SK-N-SH (cell line): ENCODE data around the gene TOR4A. TPM values are rescaled to one million over a fixed set of nuclear protein-coding genes. Genes with fewer than 3 reads are reported as not detected.

Source experiments
- CTCF ChIA-PET: fragments of 300-600, 350-600 bp; formaldehyde crosslinking; extraction: SDS; loops from one replicate; lab custom pipeline; 2021; lab: Yijun Ruan, JAX
- POLR2A ChIA-PET: fragments of 350-600 bp; sonication (Branson Sonifier 250); formaldehyde crosslinking; extraction: SDS; loops from one replicate; lab custom pipeline; 2020; ENCODE audit warnings: antibody characterized with exemption, inconsistent platforms; lab: Yijun Ruan, JAX
- DNase-seq: peaks from one replicate; pipeline ENCODE4 v3.0.0; 2012
- H2AFZ ChIP-seq: fragments of 200-600 bp; sonication (generic); 2 replicates; pipeline ENCODE4 v1.8.1; 2016; ENCODE audit warnings: antibody characterized with exemption, mild to moderate bottlenecking, low read depth
- H3F3A ChIP-seq: fragments of 200-600 bp; sonication (generic); replicated peaks from 2 replicates; pipeline ENCODE3; 2016; ENCODE audit warnings: antibody characterized with exemption, mild to moderate bottlenecking; ENCODE audit not compliant: insufficient read depth
- H3K27ac ChIP-seq, 2 experiments: fragments of 200-500 bp in 1 of 2; fragments of 200-600 bp in 1 of 2; sonication (Bioruptor generic) in 1 of 2; sonication (generic), shearing (Covaris generic) in 1 of 2; 2 replicates each; pipeline versions ENCODE4 v1.5.1 to v1.6.1; 2014 to 2016; ENCODE audit warnings: low read depth in 2 of 2, inconsistent platforms in 1 of 2, low read length in 1 of 2, mild to moderate bottlenecking in 1 of 2, mixed read lengths in 1 of 2
- H3K27me3 ChIP-seq: fragments of 200-600 bp; sonication (generic), shearing (Covaris generic); 2 replicates; pipeline ENCODE4 v1.6.1; 2016; ENCODE audit warnings: mixed run types; ENCODE audit not compliant: insufficient read depth
- H3K36me3 ChIP-seq, 2 experiments: fragments of 200-500 bp in 1 of 2; fragments of 200-600 bp in 1 of 2; sonication (Bioruptor generic) in 1 of 2; sonication (generic) in 1 of 2; replicated peaks in 1 of 2; 2 replicates each; pipeline versions ENCODE3 to v1.5.1; 2014 to 2016; ENCODE audit warnings: low read length in 1 of 2, mild to moderate bottlenecking in 1 of 2; ENCODE audit not compliant: insufficient read depth in 2 of 2, control insufficient read depth in 1 of 2
- H3K4me1 ChIP-seq, 2 experiments: fragments of 200-500 bp in 1 of 2; fragments of 200-600 bp in 1 of 2; sonication (Bioruptor generic) in 1 of 2; sonication (generic), shearing (Covaris generic) in 1 of 2; 2 replicates each; pipeline versions ENCODE4 v1.5.1 to v1.6.1; 2014 to 2016; ENCODE audit warnings: low read depth in 1 of 2, low read length in 1 of 2, mixed run types in 1 of 2; ENCODE audit not compliant: insufficient read depth in 2 of 2, control insufficient read depth in 1 of 2
- H3K4me2 ChIP-seq: fragments of 200-600 bp; sonication (generic), shearing (Covaris generic); 2 replicates; pipeline ENCODE4 v1.6.1; 2017; ENCODE audit warnings: mixed run types
- H3K4me3 ChIP-seq, 2 experiments: fragments of 200-500 bp in 1 of 2; fragments of 200-600 bp in 1 of 2; sonication (Bioruptor generic) in 1 of 2; sonication (generic), shearing (Covaris generic) in 1 of 2; 2 replicates each; pipeline versions ENCODE4 v1.5.1 to v1.8.1; 2014 to 2016; ENCODE audit warnings: low read depth in 2 of 2, inconsistent platforms in 1 of 2, low read length in 1 of 2, mild to moderate bottlenecking in 1 of 2, mixed read lengths in 1 of 2, moderate library complexity in 1 of 2
- H3K79me2 ChIP-seq: fragments of 200-600 bp; sonication (generic); 2 replicates; pipeline ENCODE4 v1.8.1; 2017; ENCODE audit warnings: mild to moderate bottlenecking; ENCODE audit not compliant: insufficient read depth
- H3K9ac ChIP-seq: fragments of 200-600 bp; sonication (generic); 2 replicates; pipeline ENCODE4 v1.6.1; 2017; ENCODE audit warnings: mixed run types
- H3K9me2 ChIP-seq: fragments of 200-600 bp; sonication (generic); 2 replicates; pipeline ENCODE4 v1.6.1; 2017; ENCODE audit warnings: mixed run types
- H3K9me3 ChIP-seq: fragments of 200-600 bp; sonication (generic); 2 replicates; pipeline ENCODE4 v1.6.1; 2017; ENCODE audit warnings: mixed run types, mild to moderate bottlenecking, moderate library complexity
- H4K20me1 ChIP-seq: fragments of 200-600 bp; sonication (generic); 2 replicates; pipeline ENCODE4 v1.6.1; 2017; ENCODE audit warnings: mild to moderate bottlenecking, mixed run types; ENCODE audit not compliant: insufficient read depth
- CHD2 ChIP-seq: fragments of 150-350 bp; IDR thresholded peaks from 2 replicates; pipeline ENCODE4 v1.6.1; 2018; ENCODE audit warnings: low read length; ENCODE audit not compliant: partially characterized antibody
- ELF1 ChIP-seq: IDR thresholded peaks from 2 replicates; pipeline ENCODE4 v1.4.0; 2012
- EP300 ChIP-seq, 2 experiments: IDR thresholded peaks; 2 replicates each; pipeline versions ENCODE4 v1.4.0 to v1.6.1; 2012; ENCODE audit warnings: borderline replicate concordance in 1 of 2, low read depth in 1 of 2, low read length in 1 of 2
- FOXJ3 ChIP-seq: sonication (generic); formaldehyde crosslinking; IDR thresholded peaks from 2 replicates; pipeline ENCODE4 v1.5.1; 2020; ENCODE audit warnings: mild to moderate bottlenecking, missing genetic modification reagents
- FOXM1 ChIP-seq: IDR thresholded peaks from 2 replicates; pipeline ENCODE4 v1.4.0; 2012; ENCODE audit warnings: low read depth, mild to moderate bottlenecking
- GABPA ChIP-seq: IDR thresholded peaks from 2 replicates; pipeline ENCODE4 v1.4.0; 2012; ENCODE audit warnings: low read depth, mild to moderate bottlenecking
- GATA2 ChIP-seq: sonication (generic); formaldehyde crosslinking; IDR thresholded peaks from 2 replicates; pipeline ENCODE4 v1.5.0; 2020; ENCODE audit warnings: mild to moderate bottlenecking, missing genetic modification reagents
- IRF3 ChIP-seq: fragments of 150-350 bp; IDR thresholded peaks from 2 replicates; pipeline ENCODE4 v1.6.1; 2016; ENCODE audit warnings: mild to moderate bottlenecking, low read depth, low read length
- MXI1 ChIP-seq: IDR thresholded peaks from 2 replicates; pipeline ENCODE4 v1.6.1; 2012; ENCODE audit warnings: mild to moderate bottlenecking, low read depth, low read length, improper control_type of control experiment
- NFIC ChIP-seq: IDR thresholded peaks from 2 replicates; pipeline ENCODE4 v1.4.0; 2012; ENCODE audit warnings: borderline replicate concordance
- POLR2AphosphoS5 ChIP-seq: IDR thresholded peaks from 2 replicates; pipeline ENCODE4 v1.6.1; 2012; ENCODE audit warnings: low read depth, low read length
- REST ChIP-seq: IDR thresholded peaks from 2 replicates; pipeline ENCODE4 v1.6.1; 2012; ENCODE audit warnings: mild to moderate bottlenecking, low read depth, low read length, moderate library complexity
- RFX5 ChIP-seq: IDR thresholded peaks from 2 replicates; pipeline ENCODE4 v1.6.1; 2012; ENCODE audit warnings: mild to moderate bottlenecking, improper control_type of control experiment, low read length
- RXRA ChIP-seq: IDR thresholded peaks from 2 replicates; pipeline ENCODE4 v1.4.0; 2012; ENCODE audit warnings: low read depth, mild to moderate bottlenecking, borderline replicate concordance
- SIN3A ChIP-seq: IDR thresholded peaks from 2 replicates; pipeline ENCODE4 v1.6.1; 2012; ENCODE audit warnings: low read depth, mild to moderate bottlenecking, low read length, moderate library complexity, borderline replicate concordance
- TCF12 ChIP-seq: IDR thresholded peaks from 2 replicates; pipeline ENCODE4 v1.4.0; 2012
- USF1 ChIP-seq: IDR thresholded peaks from 2 replicates; pipeline ENCODE4 v1.4.0; 2012; ENCODE audit warnings: low read depth, borderline replicate concordance
- ZBTB33 ChIP-seq: IDR thresholded peaks from 2 replicates; pipeline ENCODE4 v1.4.0; 2012; ENCODE audit warnings: low read depth, borderline replicate concordance
- WGBS: methylation state at CpG from one replicate; pipeline ENCODE4 v1.1.6; 2017; ENCODE audit warnings: low lambda C conversion rate; 5-methylcytosine and 5-hydroxymethylcytosine counted together
- polyA plus RNA-seq, 3 experiments: library from polyadenylated mRNA; depleted of rRNA; stranded (reverse); fragments of >200 nt; gene quantifications; 2 replicates each; pipeline ENCODE4 v1.2.3, GENCODE V29; 2012

TOR4A gene
- polyA plus RNA-seq, 1 of the 3 experiments (the other 2 are of a cell fraction): 0.81 TPM

GRCh38 chr9:137317021-137317717, 39.6 kb downstream of the TOR4A start:
- Histone ChIP-seq H3K4me1 (peaks cover 0 to 4% of the 10 kb centered on the region in 2 experiments; a peak in 1 of 4 replicates), H3K9me3 (no peaks in the 10 kb centered on the region), H3K4me2 (no peak overlapping the region), H3K79me2 (no peaks in the 10 kb centered on the region), H3K4me3 (no peak overlapping the region), H3K9ac (no peak overlapping the region), H3K9me2 (no peaks in the 10 kb centered on the region), H2AFZ (no peak overlapping the region), H3K36me3 (no peaks in the 10 kb centered on the region), H4K20me1 (no peaks in the 10 kb centered on the region), H3K27ac (no peak overlapping the region)
- POLR2A ChIA-PET: no interaction called here
- no peak for DNase-seq
- CTCF ChIA-PET: interaction anchor here (1.3 to 7.5 kb wide), 2 partner anchors 15 to 106 kb away, joined by 4 to 74 read pairs; partner anchors contain the start of genes EXD3, NOXA1 and NRARP
- no CpG with 5 or more reads among the region's 19 CpGs for WGBS
- TF ChIP-seq MXI1: no peak
- no peak for TF ChIP-seq FOXM1
- TF ChIP-seq SIN3A: no peak
- TF ChIP-seq RXRA: no peak
- no peak for TF ChIP-seq IRF3
- no peak for TF ChIP-seq POLR2AphosphoS5
- TF ChIP-seq USF1: no peak
- no peak for TF ChIP-seq CHD2
- TF ChIP-seq NFIC: no peak
- no peak for TF ChIP-seq GABPA
- no peak for TF ChIP-seq TCF12
- TF ChIP-seq FOXJ3: no peak
- no peak for TF ChIP-seq REST
- TF ChIP-seq ELF1: no peak
- no peak for TF ChIP-seq GATA2 (CRISPR knock-in tag)
- no peak for TF ChIP-seq ZBTB33
- TF ChIP-seq EP300 (IDR thresholded peaks at IDR 0.05; ENCODE audit: borderline replicate concordance in 1 of 2, low read depth in 1 of 2, low read length in 1 of 2): no peak
- no peak for TF ChIP-seq RFX5
- TF ChIP-seq, all 33 proteins: peak for 0
- Histone ChIP-seq H3F3A (no peaks in the 10 kb centered on the region), H3K27me3 (no peaks in the 10 kb centered on the region)
